SK-N-SH (cell line): ENCODE measurements around the gene AKR1C4.

Source experiments
- CHD2 ChIP-seq: fragments of 150-350 bp; IDR thresholded peaks from 2 replicates; pipeline ENCODE4 v1.6.1; 2018; ENCODE audit warnings: low read length; ENCODE audit not compliant: partially characterized antibody
- FOXJ3 ChIP-seq: sonication (generic); formaldehyde crosslinking; IDR thresholded peaks from 2 replicates; pipeline ENCODE4 v1.5.1; 2020; ENCODE audit warnings: mild to moderate bottlenecking, missing genetic modification reagents
- GABPA ChIP-seq: IDR thresholded peaks from 2 replicates; pipeline ENCODE4 v1.4.0; 2012; ENCODE audit warnings: low read depth, mild to moderate bottlenecking
- MEF2A ChIP-seq: IDR thresholded peaks from 2 replicates; pipeline ENCODE4 v1.4.0; 2012; ENCODE audit warnings: low read depth, borderline replicate concordance
- POLR2AphosphoS5 ChIP-seq: IDR thresholded peaks from 2 replicates; pipeline ENCODE4 v1.6.1; 2012; ENCODE audit warnings: low read depth, low read length
- RAD21 ChIP-seq: IDR thresholded peaks from 2 replicates; pipeline ENCODE4 v1.6.1; 2012; ENCODE audit warnings: mild to moderate bottlenecking, low read length
- RFX5 ChIP-seq: IDR thresholded peaks from 2 replicates; pipeline ENCODE4 v1.6.1; 2012; ENCODE audit warnings: mild to moderate bottlenecking, improper control_type of control experiment, low read length
- YY1 ChIP-seq: IDR thresholded peaks from 2 replicates; pipeline ENCODE4 v1.4.0; 2012; ENCODE audit warnings: low read depth, mild to moderate bottlenecking
- TF ChIP-seq, protein P1 (sequence below): IDR thresholded peaks from 2 replicates; pipeline ENCODE4 v1.6.1; 2012; ENCODE audit warnings: mild to moderate bottlenecking, low read depth, low read length, moderate library complexity
- TF ChIP-seq, protein P2 (sequence below): fragments of 200-600 bp; sonication (generic); IDR thresholded peaks from 2 replicates; pipeline ENCODE4 v1.6.1; 2017; ENCODE audit warnings: antibody characterized with exemption, mild to moderate bottlenecking, moderate library complexity
- TF ChIP-seq, protein P3 (sequence below): fragments of 150-350 bp; IDR thresholded peaks from 2 replicates; pipeline ENCODE4 v1.6.1; 2017; ENCODE audit warnings: antibody characterized with exemption, low read length, low read depth, borderline replicate concordance
- TF ChIP-seq, protein P4 (sequence below): IDR thresholded peaks from 2 replicates; pipeline ENCODE4 v1.4.0; 2012; ENCODE audit warnings: low read depth, borderline replicate concordance

DNA sequence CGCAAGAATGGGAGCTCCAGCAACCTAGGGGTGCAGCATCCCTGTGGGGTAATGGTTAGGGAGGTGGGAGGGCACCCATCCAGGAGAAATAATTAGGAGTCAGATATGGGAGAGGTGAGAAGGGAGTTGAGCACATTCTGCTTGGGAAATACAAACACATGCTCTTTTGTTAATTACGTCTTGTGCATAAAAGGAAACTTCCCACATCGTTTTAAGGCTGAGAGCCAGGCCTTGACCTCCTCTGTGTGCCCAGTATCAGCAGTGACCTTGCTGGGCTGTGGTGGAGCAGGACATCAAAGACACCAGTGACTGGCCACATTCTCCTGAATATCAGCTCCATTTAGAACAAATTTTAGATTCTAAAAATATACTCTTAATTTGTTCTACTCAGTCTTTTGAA is 22.6 kb downstream of the AKR1C4 start:
- TF ChIP-seq MEF2A: no peak
- TF ChIP-seq, protein P1, sequence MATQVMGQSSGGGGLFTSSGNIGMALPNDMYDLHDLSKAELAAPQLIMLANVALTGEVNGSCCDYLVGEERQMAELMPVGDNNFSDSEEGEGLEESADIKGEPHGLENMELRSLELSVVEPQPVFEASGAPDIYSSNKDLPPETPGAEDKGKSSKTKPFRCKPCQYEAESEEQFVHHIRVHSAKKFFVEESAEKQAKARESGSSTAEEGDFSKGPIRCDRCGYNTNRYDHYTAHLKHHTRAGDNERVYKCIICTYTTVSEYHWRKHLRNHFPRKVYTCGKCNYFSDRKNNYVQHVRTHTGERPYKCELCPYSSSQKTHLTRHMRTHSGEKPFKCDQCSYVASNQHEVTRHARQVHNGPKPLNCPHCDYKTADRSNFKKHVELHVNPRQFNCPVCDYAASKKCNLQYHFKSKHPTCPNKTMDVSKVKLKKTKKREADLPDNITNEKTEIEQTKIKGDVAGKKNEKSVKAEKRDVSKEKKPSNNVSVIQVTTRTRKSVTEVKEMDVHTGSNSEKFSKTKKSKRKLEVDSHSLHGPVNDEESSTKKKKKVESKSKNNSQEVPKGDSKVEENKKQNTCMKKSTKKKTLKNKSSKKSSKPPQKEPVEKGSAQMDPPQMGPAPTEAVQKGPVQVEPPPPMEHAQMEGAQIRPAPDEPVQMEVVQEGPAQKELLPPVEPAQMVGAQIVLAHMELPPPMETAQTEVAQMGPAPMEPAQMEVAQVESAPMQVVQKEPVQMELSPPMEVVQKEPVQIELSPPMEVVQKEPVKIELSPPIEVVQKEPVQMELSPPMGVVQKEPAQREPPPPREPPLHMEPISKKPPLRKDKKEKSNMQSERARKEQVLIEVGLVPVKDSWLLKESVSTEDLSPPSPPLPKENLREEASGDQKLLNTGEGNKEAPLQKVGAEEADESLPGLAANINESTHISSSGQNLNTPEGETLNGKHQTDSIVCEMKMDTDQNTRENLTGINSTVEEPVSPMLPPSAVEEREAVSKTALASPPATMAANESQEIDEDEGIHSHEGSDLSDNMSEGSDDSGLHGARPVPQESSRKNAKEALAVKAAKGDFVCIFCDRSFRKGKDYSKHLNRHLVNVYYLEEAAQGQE: no peak
- TF ChIP-seq GABPA: no peak
- TF ChIP-seq, protein P2, sequence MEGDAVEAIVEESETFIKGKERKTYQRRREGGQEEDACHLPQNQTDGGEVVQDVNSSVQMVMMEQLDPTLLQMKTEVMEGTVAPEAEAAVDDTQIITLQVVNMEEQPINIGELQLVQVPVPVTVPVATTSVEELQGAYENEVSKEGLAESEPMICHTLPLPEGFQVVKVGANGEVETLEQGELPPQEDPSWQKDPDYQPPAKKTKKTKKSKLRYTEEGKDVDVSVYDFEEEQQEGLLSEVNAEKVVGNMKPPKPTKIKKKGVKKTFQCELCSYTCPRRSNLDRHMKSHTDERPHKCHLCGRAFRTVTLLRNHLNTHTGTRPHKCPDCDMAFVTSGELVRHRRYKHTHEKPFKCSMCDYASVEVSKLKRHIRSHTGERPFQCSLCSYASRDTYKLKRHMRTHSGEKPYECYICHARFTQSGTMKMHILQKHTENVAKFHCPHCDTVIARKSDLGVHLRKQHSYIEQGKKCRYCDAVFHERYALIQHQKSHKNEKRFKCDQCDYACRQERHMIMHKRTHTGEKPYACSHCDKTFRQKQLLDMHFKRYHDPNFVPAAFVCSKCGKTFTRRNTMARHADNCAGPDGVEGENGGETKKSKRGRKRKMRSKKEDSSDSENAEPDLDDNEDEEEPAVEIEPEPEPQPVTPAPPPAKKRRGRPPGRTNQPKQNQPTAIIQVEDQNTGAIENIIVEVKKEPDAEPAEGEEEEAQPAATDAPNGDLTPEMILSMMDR: no peak
- TF ChIP-seq YY1: no peak
- TF ChIP-seq, protein P3, sequence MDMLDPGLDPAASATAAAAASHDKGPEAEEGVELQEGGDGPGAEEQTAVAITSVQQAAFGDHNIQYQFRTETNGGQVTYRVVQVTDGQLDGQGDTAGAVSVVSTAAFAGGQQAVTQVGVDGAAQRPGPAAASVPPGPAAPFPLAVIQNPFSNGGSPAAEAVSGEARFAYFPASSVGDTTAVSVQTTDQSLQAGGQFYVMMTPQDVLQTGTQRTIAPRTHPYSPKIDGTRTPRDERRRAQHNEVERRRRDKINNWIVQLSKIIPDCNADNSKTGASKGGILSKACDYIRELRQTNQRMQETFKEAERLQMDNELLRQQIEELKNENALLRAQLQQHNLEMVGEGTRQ: no peak
- no peak for TF ChIP-seq FOXJ3 (CRISPR knock-in tag)
- TF ChIP-seq CHD2: no peak
- TF ChIP-seq, protein P4, sequence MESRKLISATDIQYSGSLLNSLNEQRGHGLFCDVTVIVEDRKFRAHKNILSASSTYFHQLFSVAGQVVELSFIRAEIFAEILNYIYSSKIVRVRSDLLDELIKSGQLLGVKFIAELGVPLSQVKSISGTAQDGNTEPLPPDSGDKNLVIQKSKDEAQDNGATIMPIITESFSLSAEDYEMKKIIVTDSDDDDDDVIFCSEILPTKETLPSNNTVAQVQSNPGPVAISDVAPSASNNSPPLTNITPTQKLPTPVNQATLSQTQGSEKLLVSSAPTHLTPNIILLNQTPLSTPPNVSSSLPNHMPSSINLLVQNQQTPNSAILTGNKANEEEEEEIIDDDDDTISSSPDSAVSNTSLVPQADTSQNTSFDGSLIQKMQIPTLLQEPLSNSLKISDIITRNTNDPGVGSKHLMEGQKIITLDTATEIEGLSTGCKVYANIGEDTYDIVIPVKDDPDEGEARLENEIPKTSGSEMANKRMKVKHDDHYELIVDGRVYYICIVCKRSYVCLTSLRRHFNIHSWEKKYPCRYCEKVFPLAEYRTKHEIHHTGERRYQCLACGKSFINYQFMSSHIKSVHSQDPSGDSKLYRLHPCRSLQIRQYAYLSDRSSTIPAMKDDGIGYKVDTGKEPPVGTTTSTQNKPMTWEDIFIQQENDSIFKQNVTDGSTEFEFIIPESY: no peak
- no peak for TF ChIP-seq RAD21
- no peak for TF ChIP-seq RFX5
- no peak for TF ChIP-seq POLR2AphosphoS5
